GM15510 (cell line): ENCODE measurements around the gene CDH11.

Source experiments
- POLR2A ChIP-seq: IDR thresholded peaks from 3 replicates; pipeline ENCODE4 v1.6.1; 2011; ENCODE audit warnings: borderline replicate concordance; ENCODE audit not compliant: insufficient read length; ENCODE audit errors: extremely low read depth

Gene CDH11

DNA sequence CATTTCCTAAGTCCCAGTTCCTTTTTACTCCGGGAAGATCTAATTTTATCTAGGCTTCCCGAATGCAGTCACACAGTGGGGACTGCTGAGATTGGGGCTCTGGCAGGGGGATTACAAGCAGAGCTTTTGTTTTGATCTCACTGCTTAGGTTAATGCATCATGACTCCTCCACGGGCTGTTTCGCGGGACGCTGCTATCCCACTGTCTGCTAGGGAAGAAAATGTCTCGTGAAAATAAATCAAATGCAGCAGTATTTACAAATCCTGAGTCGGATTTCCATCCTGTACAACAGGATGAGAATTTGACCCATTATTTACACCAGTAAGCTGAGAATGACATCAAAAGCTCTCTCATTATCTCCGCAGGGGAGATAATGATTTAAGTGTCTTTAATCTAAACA is 83.8 kb downstream of the CDH11 start:
- TF ChIP-seq POLR2A = no peak

DNA sequence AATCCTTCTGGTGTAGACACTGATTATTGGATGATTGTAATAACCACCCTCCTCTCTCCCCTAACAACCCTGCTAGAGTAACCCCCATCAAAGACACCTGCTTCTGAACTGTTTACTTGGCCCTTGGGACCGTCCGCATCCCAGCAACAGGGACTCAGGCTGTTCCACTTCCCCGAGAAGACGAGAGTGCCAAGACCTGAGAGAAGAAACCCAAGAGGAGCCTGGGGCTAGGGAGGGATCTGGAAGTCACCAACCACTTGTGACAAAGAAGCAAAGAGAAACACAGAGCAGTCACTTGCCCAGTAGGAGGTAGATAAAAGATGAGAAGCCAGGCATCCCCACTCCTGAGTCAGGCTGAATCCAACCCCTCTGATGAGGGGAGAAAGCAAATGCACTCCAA is 84.3 kb downstream of the CDH11 start:
- no peak for TF ChIP-seq POLR2A

DNA sequence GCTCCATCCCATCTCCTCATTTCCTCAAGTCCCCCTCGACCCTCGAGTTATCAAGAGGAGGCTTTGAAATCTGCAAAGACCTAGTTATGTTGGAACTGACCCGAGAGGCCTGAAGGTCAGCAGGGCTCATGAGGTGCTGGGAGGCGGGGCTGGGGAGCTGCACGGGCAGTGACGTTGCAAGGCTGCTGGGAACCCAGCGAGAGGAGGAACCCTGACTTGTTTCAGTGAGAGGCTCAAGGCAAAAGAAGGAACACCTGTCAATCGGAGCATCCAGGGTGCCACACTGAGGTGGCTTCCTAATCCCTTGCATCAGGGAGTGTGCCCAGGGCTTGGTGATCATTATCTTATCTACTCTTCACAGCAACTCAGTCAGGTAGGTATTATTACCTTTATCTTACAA is 86.9 kb downstream of the CDH11 start:
- TF ChIP-seq POLR2A = no peak

DNA sequence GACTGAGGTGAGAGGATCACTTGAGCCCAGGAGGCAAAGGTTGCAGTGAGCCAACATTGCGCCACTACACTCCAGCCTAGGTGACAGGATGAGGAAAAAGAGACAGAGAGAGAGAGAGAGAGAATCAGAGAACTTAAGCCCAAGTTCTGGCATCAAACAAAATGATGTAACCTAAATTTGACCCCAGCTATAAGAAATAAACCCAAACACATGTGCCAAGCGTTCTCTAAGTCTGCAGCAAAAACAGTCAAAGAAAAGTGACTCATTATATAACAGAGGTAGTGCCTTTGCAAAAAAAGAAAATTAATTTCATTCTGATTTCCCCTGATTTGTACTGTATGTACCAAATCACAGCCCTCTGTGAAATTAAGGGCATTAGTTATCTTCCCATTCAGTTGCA is 89.5 kb downstream of the CDH11 start:
- no peak for TF ChIP-seq POLR2A

DNA sequence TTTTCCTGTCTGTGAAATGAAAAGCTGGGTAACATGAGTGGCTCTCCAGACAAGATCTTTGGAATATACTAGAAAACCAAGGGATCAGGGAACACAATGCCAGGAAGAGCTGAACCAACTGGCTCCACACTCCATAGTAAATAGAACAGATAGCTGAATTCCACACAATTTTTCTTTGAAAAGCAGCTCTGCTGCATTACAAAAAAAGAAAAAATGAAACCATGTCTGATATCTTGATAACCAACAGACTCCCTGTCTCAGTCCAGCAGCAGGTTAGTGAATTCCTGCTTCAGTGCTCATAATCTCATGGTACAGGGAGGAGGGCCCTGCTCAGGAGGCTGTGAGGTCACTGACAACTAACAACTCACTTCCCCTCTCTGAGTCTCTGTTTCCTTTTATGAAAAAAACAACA is 97.1 kb downstream of the CDH11 start:
- TF ChIP-seq POLR2A = no peak

DNA sequence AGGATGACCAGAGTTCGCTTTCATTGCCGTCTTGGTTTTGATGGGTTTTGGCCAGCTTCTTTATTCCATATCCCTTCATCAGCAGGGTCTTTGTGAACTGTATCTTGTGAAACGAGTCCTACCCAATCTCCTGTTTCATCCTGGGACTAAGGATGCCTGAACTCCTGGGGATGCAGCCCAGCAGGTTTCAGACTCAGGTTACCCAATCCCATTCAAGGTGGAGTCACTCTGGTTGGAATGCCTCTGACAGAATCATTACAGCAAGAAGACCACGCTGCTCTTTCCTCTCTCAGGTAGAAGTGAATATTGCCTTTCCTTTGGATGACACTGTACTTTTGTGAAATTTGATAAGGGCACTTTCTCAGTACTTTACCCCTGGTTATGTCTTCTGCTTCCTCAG is 98.1 kb downstream of the CDH11 start:
- TF ChIP-seq POLR2A = no peak

DNA sequence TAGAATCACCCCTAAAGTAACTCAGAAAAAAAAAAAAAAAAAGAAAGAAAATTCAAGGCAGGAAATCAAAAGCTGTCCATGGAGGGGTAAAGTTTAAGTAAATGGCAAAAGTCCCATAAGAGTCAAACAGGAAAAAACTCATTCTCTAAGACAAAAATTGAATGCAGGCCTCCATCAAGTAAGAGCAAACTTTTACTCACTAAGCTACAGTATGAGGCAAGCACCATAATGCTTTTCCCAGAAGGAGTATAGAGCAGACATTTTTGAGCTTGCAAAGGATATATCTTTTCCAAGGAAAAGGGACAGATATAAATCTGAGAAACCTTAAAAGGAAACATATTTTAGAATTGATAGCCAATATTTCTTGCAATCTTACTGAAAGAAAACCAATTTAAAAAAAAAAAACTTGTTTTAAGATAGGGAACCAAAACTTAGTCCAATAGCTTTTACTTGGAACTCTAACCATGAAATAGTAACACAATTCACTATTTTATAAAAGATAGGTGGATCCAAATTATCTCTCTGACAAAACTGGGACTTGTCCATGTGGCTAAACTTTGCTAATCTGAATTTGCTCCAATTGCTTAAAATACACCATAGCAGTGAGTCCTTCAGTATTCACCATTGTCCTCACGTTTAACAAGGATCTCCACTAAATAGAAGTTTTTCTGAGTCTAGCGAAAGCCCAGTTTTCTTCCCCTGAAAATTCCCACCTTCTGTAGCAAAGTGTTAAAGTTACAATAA is 99.8 kb downstream of the CDH11 start:
- no peak for TF ChIP-seq POLR2A

DNA sequence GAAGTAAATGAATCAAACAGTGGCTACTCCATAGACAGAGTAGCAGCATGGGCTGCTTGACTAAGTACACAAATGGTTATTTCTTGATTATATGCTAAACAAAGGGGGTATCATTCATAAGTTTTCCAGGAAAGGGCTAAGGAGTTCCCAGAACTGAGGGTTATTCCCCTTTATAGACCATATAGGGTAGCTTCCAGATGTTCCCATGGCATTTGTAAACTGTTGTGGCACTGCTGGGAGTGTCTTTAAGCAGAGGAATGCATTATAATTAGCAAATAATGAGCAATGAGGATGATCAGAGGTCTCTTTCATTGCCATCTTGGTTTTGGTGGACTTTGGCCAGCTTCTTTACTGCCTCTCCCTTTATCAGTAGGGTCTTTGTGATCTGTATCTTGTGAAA is 105.1 kb downstream of the CDH11 start:
- no peak for TF ChIP-seq POLR2A

DNA sequence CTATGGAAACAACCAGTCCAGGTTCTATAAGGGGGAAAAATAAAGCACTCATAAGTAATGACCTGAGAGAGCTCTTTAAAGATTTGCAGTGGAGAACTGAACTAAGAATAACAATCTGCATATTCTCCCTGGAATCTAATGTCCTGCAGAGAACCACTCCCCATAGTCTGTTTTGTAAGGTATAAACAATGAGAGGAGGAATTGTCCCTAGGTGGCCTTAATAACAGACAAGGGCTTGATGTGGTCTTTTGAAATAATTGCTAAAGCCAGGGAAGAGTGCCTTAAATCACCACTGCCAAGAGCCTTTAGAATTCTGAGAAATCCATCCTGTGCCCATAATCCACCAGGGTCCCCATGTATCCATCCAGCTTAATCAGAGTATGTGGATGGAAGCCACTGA is 106.3 kb downstream of the CDH11 start:
- no peak for TF ChIP-seq POLR2A

DNA sequence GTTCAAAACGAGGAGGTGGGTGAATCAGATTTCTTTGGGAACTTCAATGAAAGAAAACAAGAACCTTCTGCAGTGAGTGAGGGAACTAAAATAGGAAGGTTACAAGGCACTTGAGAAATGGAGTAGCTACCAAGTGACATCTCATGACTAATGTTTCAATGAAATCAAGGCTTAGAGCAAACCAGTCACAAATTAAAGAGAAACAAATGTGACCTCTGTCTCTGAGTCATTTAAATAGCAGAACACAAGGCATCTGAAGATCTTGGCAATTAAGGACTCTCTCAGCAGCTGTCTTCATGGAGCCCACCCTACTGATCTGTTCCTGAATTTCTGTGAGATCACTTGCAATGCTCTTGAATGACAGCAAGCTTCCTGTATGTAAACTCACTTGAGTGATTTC is 109.5 kb downstream of the CDH11 start:
- TF ChIP-seq POLR2A = no peak

DNA sequence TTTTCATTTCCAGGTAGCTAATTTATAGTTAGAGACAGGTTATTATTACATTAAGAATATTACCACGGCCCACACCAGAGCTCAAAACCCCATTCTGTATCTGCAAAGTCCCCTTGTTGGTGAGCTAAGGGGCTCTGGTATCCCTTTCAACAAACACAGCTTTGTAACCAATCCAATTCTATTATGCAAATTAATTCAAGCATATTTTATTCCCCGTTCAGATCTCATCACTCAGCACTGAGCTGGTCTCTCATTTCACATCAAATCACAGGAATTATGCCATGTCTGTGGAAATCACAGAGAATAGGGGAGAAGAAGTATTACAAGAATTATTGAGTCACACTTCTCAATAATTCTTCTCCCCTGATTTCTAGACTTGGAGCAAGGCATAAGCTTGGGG is 111.7 kb downstream of the CDH11 start:
- no peak for TF ChIP-seq POLR2A

DNA sequence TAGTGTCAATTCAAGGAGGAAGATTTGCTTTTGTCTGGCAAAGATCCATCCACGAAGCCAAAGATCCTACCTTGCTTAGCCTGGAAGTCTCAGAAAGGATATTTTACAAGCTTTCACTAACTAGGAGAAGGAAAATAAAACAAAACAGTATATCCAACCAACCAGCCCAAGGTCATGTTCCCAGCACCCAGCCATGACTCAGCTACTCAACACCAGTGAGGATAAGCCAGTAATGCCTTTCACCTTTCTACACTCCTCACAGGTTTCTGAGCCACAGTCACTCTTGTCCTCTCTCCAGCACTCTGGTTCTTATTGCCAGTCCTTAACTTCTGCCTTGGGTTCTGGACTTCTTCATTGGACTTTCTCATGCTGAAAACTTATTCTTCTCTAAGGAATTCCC is 116.2 kb downstream of the CDH11 start:
- no peak for TF ChIP-seq POLR2A

DNA sequence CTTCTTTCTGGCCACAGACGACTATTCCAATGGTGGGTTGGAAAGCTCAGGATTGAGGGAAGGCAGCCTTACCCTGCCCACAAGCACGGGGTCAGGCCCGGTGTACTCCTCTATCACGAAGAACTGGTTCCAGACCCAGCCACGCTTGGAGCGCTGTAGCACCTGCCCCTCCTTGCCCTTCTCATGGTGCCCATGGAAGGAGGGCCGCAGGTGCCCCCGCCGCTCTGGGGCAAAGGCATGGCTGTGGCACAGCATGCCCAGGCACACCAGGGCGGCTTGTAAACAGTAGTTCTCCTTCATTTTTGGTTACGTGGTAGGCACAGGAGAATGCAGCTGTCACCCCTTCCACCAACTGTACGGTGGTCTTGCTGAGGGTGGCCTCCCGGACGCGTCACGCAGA is 117.3 kb downstream of the CDH11 start:
- no peak for TF ChIP-seq POLR2A

DNA sequence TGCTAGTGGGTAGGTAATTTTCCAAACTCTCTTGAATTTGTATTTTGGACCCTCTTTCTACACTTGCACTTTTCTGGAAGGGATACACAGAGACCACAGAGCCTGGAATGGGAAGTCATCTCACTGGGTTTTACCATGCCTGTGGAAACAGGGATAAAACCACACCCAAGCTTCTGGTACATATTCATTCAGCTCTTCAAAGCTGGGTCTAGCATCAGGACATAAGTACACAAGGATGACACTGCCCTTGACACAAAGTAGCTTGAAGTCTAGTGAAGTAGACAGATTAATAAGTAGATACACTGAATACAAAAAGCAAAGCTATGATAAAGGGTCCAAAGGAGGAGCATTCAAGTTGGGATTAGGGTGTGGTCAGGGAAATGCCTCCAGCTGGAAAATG is 118.2 kb downstream of the CDH11 start:
- no peak for TF ChIP-seq POLR2A

DNA sequence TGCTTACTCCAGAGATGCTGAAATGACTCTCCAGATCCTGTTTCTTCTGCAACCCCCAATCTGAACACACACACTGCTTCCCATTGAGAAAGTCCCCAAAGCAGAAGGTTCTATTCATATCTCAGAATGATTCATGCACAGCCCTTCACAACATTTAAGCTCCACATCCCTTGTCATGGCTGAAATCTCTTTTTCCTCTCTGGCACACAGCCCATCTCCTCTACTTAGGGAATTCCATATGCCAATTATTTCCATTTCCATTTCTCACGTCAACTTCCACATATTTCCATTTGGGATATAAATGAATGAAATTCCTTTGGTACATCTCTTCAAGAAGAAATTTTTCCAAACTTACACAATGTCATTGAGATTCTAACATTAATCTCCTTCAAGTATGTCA is 119.6 kb downstream of the CDH11 start:
- no peak for TF ChIP-seq POLR2A

DNA sequence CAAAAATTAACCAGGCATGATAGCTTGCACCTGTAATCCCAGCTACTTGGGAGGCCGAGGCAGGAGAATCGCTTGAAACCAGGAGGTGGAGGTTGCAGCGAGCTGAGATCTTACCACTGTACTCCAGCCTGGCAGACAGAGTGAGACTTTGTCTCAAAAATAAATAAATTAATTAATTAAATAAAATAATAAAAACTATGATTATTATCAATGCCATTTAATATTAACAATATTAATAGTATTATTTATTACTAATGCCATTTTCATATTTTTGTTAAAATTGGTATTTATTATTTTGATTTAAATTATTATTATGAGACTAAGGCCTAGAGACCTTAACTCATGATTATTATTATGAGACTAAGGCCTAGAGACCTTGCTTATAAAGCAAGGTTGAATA is 121.2 kb downstream of the CDH11 start:
- TF ChIP-seq POLR2A = no peak

DNA sequence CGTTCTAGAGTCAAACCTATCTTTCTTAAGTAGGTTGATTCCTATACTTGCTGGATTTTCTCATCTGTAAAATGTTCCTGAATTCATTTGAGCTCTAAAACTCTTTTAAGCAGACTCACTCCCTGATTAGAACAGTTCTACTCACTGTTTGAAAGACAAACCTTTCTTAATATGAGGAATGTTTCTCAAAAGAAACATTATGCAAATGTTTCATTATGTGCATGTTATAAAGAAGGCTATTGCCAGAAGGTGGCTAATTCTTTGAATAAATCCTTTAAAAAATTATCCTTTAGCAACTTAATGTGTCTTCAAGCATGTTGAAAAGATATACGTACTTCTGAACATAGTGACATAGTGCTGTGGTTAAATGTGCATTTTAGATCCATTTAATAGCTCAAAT is 124.1 kb downstream of the CDH11 start:
- no peak for TF ChIP-seq POLR2A
